GM21717 (cell line): ENCODE results near the gene MAP10.

Experiments used
- ATAC-seq: cut with Tn5 transposase; IDR thresholded peaks from one replicate; pipeline ENCODE4 v1.9.1; 2021; ENCODE audit warnings: mild to moderate bottlenecking, moderate library complexity; ENCODE audit not compliant: unreplicated experiment

Gene MAP10

GRCh38 chr1:232795497-232796053, 9.6 kb upstream of the MAP10 start:
- ATAC-seq: no peak

GRCh38 chr1:232797856-232798510, 7.2 kb upstream of the MAP10 start:
- no peak for ATAC-seq

GRCh38 chr1:232798920-232799319, 6.3 kb upstream of the MAP10 start:
- no peak for ATAC-seq

GRCh38 chr1:232806186-232806510, 932 bp downstream of the MAP10 start:
- no peak for ATAC-seq

- no peak for ATAC-seq
These were observed 5.6 kb downstream of the MAP10 start for GRCh38 chr1:232810856-232811255.

GRCh38 chr1:232812560-232812959, 7.3 kb downstream of the MAP10 start:
- ATAC-seq: no peak

GRCh38 chr1:232813097-232813496, 7.9 kb downstream of the MAP10 start:
- ATAC-seq: no peak

GRCh38 chr1:232813760-232814159, 8.5 kb downstream of the MAP10 start:
- ATAC-seq: no peak

GRCh38 chr1:232816324-232816723, 11.1 kb downstream of the MAP10 start:
- no peak for ATAC-seq

GRCh38 chr1:232818040-232818439, 12.8 kb downstream of the MAP10 start:
- no peak for ATAC-seq

GRCh38 chr1:232820431-232820830, 15.2 kb downstream of the MAP10 start:
- no peak for ATAC-seq

GRCh38 chr1:232822530-232822929, 17.3 kb downstream of the MAP10 start:
- no peak for ATAC-seq

- no peak for ATAC-seq
These were observed 21.1 kb downstream of the MAP10 start for GRCh38 chr1:232826318-232826717.

GRCh38 chr1:232830661-232831060, 25.4 kb downstream of the MAP10 start:
- ATAC-seq: no peak

GRCh38 chr1:232831895-232832294, 26.7 kb downstream of the MAP10 start:
- ATAC-seq: no peak

- no peak for ATAC-seq
These were observed 28.9 kb downstream of the MAP10 start for GRCh38 chr1:232834066-232834465.

- ATAC-seq: no peak
These were observed 29.9 kb downstream of the MAP10 start for GRCh38 chr1:232835166-232835565.

GRCh38 chr1:232837087-232837486, 31.9 kb downstream of the MAP10 start:
- no peak for ATAC-seq

GRCh38 chr1:232841823-232842565, 36.8 kb downstream of the MAP10 start:
- ATAC-seq: no peak

- ATAC-seq: no peak
These were observed 39.6 kb downstream of the MAP10 start for GRCh38 chr1:232844791-232845190.

- ATAC-seq: no peak
These were observed 40.3 kb downstream of the MAP10 start for GRCh38 chr1:232845406-232845955.

- no peak for ATAC-seq
These were observed 46.3 kb downstream of the MAP10 start for GRCh38 chr1:232851532-232851931.
